B cell (primary cell): ENCODE data around the gene LRFN5. TPM values are rescaled to one million over a fixed set of nuclear protein-coding genes. Genes with fewer than 3 reads are reported as not detected.

Experiments
- ATAC-seq: fragments of 200-7000 bp; cut with Tn5 transposase; one replicate; pipeline ENCODE4 v1.10.0; 2021; ENCODE audit warnings: low read depth, mild to moderate bottlenecking, moderate number of reproducible peaks, moderate library complexity
- CTCF ChIA-PET: fragments of 350-600 bp; sonication (Branson Sonifier 250); formaldehyde crosslinking; loops from one replicate; lab custom pipeline; 2021; ENCODE audit warnings: antibody characterized with exemption, inconsistent platforms; lab: Charles Lee
- POLR2A ChIA-PET: fragments of 350-600 bp; sonication (Branson Sonifier 250); formaldehyde crosslinking; loops from one replicate; lab custom pipeline; 2021; ENCODE audit warnings: antibody characterized with exemption; lab: Charles Lee
- DNase-seq: peaks from one replicate; pipeline ENCODE4 v3.0.0; 2013
- H2AFZ ChIP-seq: 2 replicates; pipeline ENCODE4 v1.6.1; 2012; ENCODE audit warnings: mild to moderate bottlenecking, low read depth, low read length; ENCODE audit not compliant: insufficient read depth, poor library complexity, severe bottlenecking
- H3K27ac ChIP-seq, 2 donors: 1 replicate in 1 of 2; 2 replicates in 1 of 2; pipeline ENCODE4 v1.5.1; 2012 to 2013; ENCODE audit warnings: low read length in 2 of 2, mild to moderate bottlenecking in 2 of 2, moderate library complexity in 1 of 2
- H3K27me3 ChIP-seq, 4 experiments: fragments of 200-600 bp in 1 of 4; sonication (generic) in 1 of 4; replicated peaks in 1 of 4; 1 replicate in 2 of 4; 2 replicates in 2 of 4; pipeline versions ENCODE4 v1.6.1 to v1.7.0; 2013 to 2016; ENCODE audit warnings: low read length in 3 of 4, mild to moderate bottlenecking in 2 of 4, mixed read lengths in 1 of 4, moderate library complexity in 1 of 4; ENCODE audit not compliant: insufficient read depth in 4 of 4, control insufficient read depth in 3 of 4; ENCODE audit errors: control extremely low read depth in 1 of 4
- H3K36me3 ChIP-seq, 2 experiments: replicated peaks in 1 of 2; 1 replicate in 1 of 2; 2 replicates in 1 of 2; pipeline versions ENCODE4 v1.6.1 to v1.7.1; 2013; ENCODE audit warnings: low read length in 1 of 2; ENCODE audit not compliant: insufficient read depth in 2 of 2, control insufficient read depth in 1 of 2; ENCODE audit errors: control extremely low read depth in 1 of 2, extremely low read depth in 1 of 2
- H3K4me1 ChIP-seq, 2 donors: fragments of 200-600 bp in 1 of 2; sonication (generic) in 1 of 2; 1 replicate in 1 of 2; 2 replicates in 1 of 2; pipeline versions ENCODE4 v1.5.1 to v1.6.1; 2013 to 2017; ENCODE audit warnings: low read length in 2 of 2; ENCODE audit not compliant: control insufficient read depth in 2 of 2, insufficient read depth in 2 of 2
- H3K4me2 ChIP-seq: replicated peaks from 2 replicates; pipeline ENCODE3; 2012; ENCODE audit warnings: mild to moderate bottlenecking, low read depth, low read length; ENCODE audit not compliant: poor library complexity, severe bottlenecking
- H3K4me3 ChIP-seq, 5 experiments: fragments of 200-600 bp in 1 of 5; sonication (generic) in 1 of 5; 1 replicate in 3 of 5; 2 replicates in 2 of 5; pipeline versions ENCODE4 v1.5.1 to v1.7.0; 2011 to 2016; ENCODE audit warnings: low read length in 4 of 5, mild to moderate bottlenecking in 4 of 5, low read depth in 2 of 5, control low read depth in 1 of 5, moderate library complexity in 1 of 5; ENCODE audit not compliant: insufficient read depth in 1 of 5; ENCODE audit errors: control extremely low read depth in 1 of 5, extremely low read depth in 1 of 5
- H3K79me2 ChIP-seq: fragments of 200-600 bp; sonication (generic); one replicate; pipeline ENCODE4 v1.6.0; 2016; ENCODE audit warnings: low read length; ENCODE audit not compliant: control insufficient read depth, insufficient read depth
- H3K9ac ChIP-seq: fragments of 200-600 bp; sonication (generic); 2 replicates; pipeline ENCODE4 v1.6.1; 2017; ENCODE audit warnings: mild to moderate bottlenecking, low read length, moderate library complexity
- H3K9me3 ChIP-seq, 3 donors: one replicate each; pipeline versions ENCODE4 v1.6.1 to v1.7.1; 2013; ENCODE audit warnings: low read length in 2 of 3; ENCODE audit not compliant: control insufficient read depth in 2 of 3, insufficient read depth in 1 of 3; ENCODE audit errors: control extremely low read depth in 1 of 3
- H4K20me1 ChIP-seq: 2 replicates; pipeline ENCODE4 v1.6.0; 2012; ENCODE audit warnings: mild to moderate bottlenecking, low read length; ENCODE audit not compliant: insufficient read depth, control insufficient read depth, poor library complexity, severe bottlenecking
- H3K27ac Mint-ChIP-seq: one replicate; pipeline ENCODE4 v1.8.0; 2021; ENCODE audit warnings: mixed read lengths
- H3K27me3 Mint-ChIP-seq: one replicate; pipeline ENCODE4 v1.8.0; 2021; ENCODE audit warnings: mixed read lengths
- H3K4me1 Mint-ChIP-seq: one replicate; pipeline ENCODE4 v1.8.0; 2021; ENCODE audit warnings: mixed read lengths
- H3K4me3 Mint-ChIP-seq: one replicate; pipeline ENCODE4 v1.8.0; 2021; ENCODE audit warnings: mixed read lengths
- H3K9me3 Mint-ChIP-seq: one replicate; pipeline ENCODE4 v1.8.0; 2022; ENCODE audit warnings: mixed read lengths; ENCODE audit not compliant: insufficient read depth
- CTCF ChIP-seq: fragments of 200-600 bp; IDR thresholded peaks from one replicate; pipeline ENCODE4 v1.8.0; 2022; ENCODE audit warnings: antibody characterized with exemption, mild to moderate bottlenecking
- EZH2 ChIP-seq: IDR thresholded peaks from 2 replicates; pipeline ENCODE4 v1.6.1; 2012; ENCODE audit warnings: borderline replicate concordance, low read depth, mild to moderate bottlenecking, moderate library complexity, low read length; ENCODE audit not compliant: insufficient read depth, poor library complexity, severe bottlenecking
- WGBS: methylation state at CpG from one replicate; pipeline ENCODE4 v1.1.5; 2013; ENCODE audit warnings: missing lambda C conversion rate; ENCODE audit not compliant: insufficient coverage; 5-methylcytosine and 5-hydroxymethylcytosine counted together
- intact Hi-C: fragments of 100-400 bp; cut with micrococcal nuclease; formaldehyde crosslinking; loops from one replicate; pipeline ENCODE4 v1.10.0; 2022
- polyA plus RNA-seq: library from polyadenylated mRNA; depleted of rRNA; stranded (reverse); fragments of >200 nt; gene quantifications from 2 replicates; pipeline ENCODE4 v1.2.3, GENCODE V29; 2012
- total RNA-seq, 2 donors: library from RNA; stranded (reverse); fragments of 120-200 nt in 1 of 2; gene quantifications; 1 replicate in 1 of 2; 2 replicates in 1 of 2; pipeline versions ENCODE4 v1.2.3 to v1.2.4, GENCODE V29; 2013 to 2022

The LRFN5 gene
- total and polyA plus RNA-seq, 2 donors (not counting 1 experiment from before 2014, with no cell fraction given) = 0.30 TPM; not detected in 1

- H3K27me3 ChIP-seq = peaks cover 0 to 45% (median 39%) of the 10 kb centered on the region in 4 experiments
- H2AFZ ChIP-seq = peak overlapping the region; percentile 22
- H3K9ac ChIP-seq = peak overlapping the region; percentile 10
- peaks cover 37% of the 10 kb centered on the region for H3K4me1 Mint-ChIP-seq
- H3K4me2 ChIP-seq = peak overlapping the region; percentile 66
- CTCF ChIA-PET = no interaction called here
- H3K27me3 Mint-ChIP-seq = peaks cover 60% of the 10 kb centered on the region
- DNase-seq = peak; percentile 4
- peak overlapping the region; percentile 81 for H3K4me3 Mint-ChIP-seq
- no peaks in the 10 kb centered on the region for H4K20me1 ChIP-seq
- H3K36me3 ChIP-seq = no peaks in the 10 kb centered on the region
- intact Hi-C loops = no loop called here
- WGBS = 8% methylated on average over 27 of the region's 29 CpGs
- TF ChIP-seq EZH2 = no peak
- TF ChIP-seq CTCF = no peak
- H3K9me3 Mint-ChIP-seq = no peaks in the 10 kb centered on the region
- H3K4me3 ChIP-seq = no peak overlapping the region
- H3K27ac Mint-ChIP-seq = no peak overlapping the region
- peaks cover 30 to 37% of the 10 kb centered on the region in 2 donors for H3K4me1 ChIP-seq
- POLR2A ChIA-PET = no interaction called here
- no peaks in the 10 kb centered on the region for H3K79me2 ChIP-seq
- ATAC-seq = no peak
- no peak overlapping the region for H3K27ac ChIP-seq
- peaks cover 0 to 19% (median 0%) of the 10 kb centered on the region in 3 donors for H3K9me3 ChIP-seq
Measured at GRCh38 chr14:41604721-41605531, 1.8 kb upstream of the LRFN5 start.
